Measurements from ENCODE around the gene OR2V2.

OR2V2 gene

DNA sequence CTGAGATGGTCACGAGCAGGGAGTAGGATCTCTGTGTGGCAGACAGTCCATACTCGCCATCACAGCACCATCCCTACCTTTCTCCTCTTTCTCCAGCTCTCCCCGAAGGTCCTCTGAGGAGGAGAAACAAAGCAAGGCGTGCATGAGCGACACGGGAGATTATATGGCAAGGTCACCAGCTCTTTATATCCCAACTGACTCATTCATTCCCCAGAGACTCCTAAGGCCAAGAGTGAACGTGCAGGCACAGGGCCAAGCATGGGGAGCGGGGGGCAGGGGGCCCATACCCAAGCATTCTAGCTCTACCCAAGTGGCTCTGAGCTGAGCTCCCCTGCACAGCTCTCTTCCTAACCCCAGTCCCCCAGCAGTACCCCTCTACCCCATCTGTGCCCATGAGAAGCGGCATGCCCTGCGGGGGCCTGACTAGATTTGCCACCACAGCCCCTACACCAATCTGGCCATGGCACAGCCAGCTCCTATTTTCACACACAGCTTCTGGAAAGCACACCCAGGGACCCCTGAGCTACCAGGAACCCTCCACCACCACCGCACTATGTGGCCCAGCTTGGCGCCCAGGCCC, 50.8 kb downstream of the OR2V2 start:
- Histone ChIP-seq H3K4me3 (no peak overlapping the region), H3K27ac (no peak overlapping the region)
- no peak for DNase-seq (ENCODE audit: low spot score)
- TF ChIP-seq, protein P1, sequence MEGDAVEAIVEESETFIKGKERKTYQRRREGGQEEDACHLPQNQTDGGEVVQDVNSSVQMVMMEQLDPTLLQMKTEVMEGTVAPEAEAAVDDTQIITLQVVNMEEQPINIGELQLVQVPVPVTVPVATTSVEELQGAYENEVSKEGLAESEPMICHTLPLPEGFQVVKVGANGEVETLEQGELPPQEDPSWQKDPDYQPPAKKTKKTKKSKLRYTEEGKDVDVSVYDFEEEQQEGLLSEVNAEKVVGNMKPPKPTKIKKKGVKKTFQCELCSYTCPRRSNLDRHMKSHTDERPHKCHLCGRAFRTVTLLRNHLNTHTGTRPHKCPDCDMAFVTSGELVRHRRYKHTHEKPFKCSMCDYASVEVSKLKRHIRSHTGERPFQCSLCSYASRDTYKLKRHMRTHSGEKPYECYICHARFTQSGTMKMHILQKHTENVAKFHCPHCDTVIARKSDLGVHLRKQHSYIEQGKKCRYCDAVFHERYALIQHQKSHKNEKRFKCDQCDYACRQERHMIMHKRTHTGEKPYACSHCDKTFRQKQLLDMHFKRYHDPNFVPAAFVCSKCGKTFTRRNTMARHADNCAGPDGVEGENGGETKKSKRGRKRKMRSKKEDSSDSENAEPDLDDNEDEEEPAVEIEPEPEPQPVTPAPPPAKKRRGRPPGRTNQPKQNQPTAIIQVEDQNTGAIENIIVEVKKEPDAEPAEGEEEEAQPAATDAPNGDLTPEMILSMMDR (IDR thresholded peaks at IDR 0.05): no peak

DNA sequence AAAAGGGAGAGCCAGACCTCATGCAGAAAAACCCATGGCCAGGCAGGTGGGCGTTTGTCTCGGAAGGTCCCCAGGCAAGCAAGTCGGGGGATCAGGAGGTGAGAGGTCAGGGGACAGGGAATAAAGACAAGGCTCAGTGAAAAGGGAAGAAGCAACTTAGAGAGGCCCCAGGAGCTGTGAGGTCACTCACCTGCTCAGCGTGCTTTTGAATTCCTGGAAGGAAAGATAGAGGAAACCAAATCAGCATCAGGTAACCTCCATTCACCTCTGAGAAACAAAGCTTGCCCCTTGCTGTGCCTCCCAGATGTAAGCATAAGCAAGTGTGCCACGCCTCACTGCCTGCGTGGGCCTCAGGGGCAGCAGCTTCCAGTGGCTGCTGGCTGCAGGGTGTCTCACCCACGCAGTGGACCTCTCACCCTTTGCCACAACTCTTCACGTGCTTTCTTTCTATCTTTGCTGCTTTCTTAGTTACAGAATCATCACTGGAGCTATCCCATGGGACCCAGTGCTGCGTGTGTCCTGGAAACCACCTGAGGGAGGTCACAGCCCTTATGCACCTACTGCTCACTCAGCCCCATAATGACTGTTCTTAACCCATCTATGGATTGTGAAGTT, 51.6 kb downstream of the OR2V2 start:
- no peak for DNase-seq (ENCODE audit: low spot score)
- no peak overlapping the region for H3K27ac ChIP-seq
- TF ChIP-seq, protein P1 (IDR thresholded peaks at IDR 0.05): no peak

DNA sequence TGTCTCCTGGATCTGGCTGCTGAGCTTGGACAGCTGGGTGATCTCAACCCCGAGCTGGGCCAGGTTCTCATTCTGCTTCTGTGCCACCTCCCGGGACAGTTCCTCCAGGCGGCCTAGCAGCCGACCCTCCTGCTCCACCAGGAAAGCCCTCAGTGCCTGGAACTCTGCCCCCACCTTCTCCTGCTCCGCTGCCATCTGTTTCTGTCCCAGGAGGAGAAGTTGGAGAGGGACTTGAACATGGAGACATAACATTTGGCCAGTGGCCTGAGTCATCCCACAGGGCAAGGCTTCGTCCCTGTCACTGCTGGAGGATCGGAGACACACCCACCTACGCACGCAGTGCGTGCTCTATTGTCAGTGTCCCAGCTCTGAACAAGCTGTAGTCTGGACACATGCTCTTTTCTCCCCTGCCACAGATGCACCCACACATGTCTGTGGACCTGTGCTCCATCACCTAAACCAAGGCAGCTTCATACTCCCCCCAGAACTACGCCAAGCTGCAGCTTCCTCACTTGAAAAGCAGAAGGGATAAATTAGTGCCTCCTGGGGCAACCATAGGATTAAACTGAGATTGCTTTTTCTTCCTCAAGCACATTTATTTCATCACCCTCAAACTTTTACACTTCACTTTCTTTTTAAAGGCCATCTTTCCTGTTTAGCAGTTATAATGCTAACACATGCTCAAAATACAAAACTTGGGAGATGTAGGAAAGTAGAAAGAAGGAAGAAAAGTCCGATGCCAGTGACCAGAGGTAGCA, 52.7 kb downstream of the OR2V2 start:
- no peak for DNase-seq (ENCODE audit: low spot score)
- Histone ChIP-seq H3K4me3 (no peak overlapping the region), H3K27ac (no peak overlapping the region)
- TF ChIP-seq, protein P1 (IDR thresholded peaks at IDR 0.05): no peak

More for the DNA sequence above, 51.6 kb downstream of the OR2V2 start:
- H3K4me3 ChIP-seq: no peak overlapping the region

DNA sequence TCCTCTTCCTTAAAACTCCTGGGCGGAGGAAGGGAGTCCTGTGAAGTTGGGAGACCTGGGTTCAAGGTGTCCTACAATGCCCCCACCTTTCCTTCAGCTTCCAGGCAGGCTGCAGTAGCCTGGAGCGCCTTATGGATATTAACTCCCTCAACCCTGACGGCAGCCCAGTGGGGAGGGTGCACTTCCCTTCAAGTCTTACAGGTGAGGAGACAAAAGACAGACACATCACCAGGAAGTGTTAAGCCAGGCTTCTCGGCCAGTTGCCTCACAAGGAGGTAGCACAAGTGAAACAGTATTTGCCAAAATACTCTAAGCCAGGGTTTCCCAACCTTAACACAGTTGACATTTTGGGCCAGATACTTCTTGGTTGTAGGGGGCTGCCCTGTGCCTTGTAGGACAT, 53.4 kb downstream of the OR2V2 start:
- TF ChIP-seq, protein P1 (IDR thresholded peaks at IDR 0.05): no peak
- H3K4me3 ChIP-seq: no peak overlapping the region
- DNase-seq (ENCODE audit: low spot score): no peak
- H3K27ac ChIP-seq: no peak overlapping the region

DNA sequence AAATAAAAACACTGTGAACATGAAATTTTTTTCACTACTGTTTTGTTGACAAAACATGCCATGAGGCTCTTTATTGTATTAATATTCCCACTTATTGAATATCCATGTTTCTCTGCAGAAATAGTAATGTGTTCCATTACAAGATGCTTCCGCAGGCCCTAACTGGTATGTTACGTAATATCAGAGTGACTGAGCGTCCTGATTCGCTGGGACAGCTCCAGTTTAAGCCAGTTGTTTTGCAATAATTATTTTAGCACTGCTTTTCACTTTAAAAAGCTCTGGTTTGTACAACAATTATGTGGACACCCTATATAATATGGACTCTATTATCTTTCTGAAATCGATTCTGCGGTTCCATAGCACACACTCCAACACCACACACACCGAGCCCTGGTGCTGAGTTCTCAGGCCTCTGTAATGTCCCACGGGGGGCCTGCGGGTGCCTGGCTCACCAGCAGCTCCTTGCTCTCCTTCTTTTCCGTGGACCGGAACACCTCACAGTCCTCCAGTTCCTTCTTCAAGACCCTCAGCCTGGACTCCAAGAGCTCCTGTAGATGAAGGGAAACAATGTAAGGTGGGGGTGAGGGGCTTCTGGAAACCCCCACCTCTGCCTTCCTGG, 55.8 kb downstream of the OR2V2 start:
- Histone ChIP-seq H3K27ac (peak overlapping the region; percentile 14 to 92), H3K4me3 (peak overlapping the region; percentile 82)
- no peak for DNase-seq (ENCODE audit: low spot score)
- TF ChIP-seq, protein P1 (IDR thresholded peaks at IDR 0.05): no peak

DNA sequence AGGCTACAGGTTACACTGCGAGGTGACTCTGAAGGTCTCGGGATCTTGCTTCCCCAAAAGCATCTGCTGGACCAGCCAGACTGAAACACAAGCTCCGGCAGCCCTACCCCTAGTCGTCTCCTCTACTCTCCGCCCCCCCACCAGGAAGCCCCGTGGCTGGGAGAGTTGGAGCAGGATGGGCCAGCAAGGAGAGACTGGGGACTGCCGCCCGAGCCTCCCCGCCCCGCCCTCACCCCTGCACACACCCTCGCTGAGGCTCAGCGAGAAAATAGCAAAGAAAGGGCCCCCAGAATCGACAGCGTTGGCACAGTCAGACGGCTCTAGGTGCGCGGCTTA, 56.4 kb downstream of the OR2V2 start:
- DNase-seq (ENCODE audit: low spot score): no peak
- peak overlapping the region; percentile 72 to 92 for H3K27ac ChIP-seq
- peak overlapping the region; percentile 82 for H3K4me3 ChIP-seq
- TF ChIP-seq, protein P1 (IDR thresholded peaks at IDR 0.05): no peak
